Measurements from ENCODE around the gene ZFP62. TPM values are rescaled to one million over a fixed set of nuclear protein-coding genes. Genes with fewer than 3 reads are reported as not detected.

The ZFP62 gene
- total and polyA plus RNA-seq, 2 donors (not counting 1 experiment from before 2014, with no cell fraction given) = 14.4 to 24.1 TPM

DNA sequence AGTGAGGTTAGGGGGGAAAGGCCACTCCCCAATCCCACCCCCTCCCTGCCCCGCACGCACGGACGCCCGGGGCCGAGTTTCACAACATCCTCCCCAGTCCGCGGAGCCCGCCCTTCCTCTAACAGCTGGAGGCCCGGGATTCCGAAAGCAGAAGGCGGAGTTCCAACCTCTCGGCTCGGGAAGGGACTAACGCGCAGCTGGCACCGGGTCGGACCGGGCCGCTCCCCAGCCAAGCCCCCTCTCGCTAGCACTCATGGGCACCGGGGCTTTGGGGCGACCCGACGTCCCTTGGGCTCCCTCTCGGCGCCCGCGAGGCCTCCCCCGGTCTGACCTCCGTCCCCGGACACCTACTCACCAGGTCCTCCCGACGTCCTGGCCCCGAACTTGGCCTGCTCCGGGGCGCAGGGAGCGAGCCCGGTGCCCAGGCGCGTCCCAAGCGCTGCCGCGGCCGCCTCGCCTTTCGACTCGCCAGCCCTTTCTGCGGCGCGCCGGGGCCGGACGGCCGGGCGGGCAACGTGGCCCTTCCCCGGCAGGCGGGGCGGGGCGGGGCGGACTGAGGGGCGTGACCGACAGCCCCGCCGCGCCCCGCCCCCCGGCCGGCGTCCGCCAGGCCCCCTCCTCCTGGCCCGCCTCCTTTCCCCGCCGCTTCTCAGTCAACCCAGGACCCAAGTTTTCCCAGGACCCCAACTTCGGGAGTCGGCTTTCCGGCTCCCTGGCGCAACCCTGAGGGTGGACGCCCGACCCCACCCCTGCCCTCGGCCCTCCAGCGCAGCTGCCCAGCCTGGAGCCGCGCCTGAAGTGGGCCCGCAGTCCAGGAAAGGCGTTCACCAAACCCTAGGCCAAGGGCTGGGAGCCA lies 58.5 kb downstream of the ZFP62 start, which contains the start of gene MGAT1:
TSS of gene MGAT1 (minus strand) at position 482 of the 856 bp plus-strand sequence. CDS start 9,835 bp downstream, outside the sequence.
- peak within 1 kb of the TSS; percentile 97 for H3K9ac ChIP-seq (ENCODE audit: insufficient read depth, low read length)
- TF ChIP-seq, protein P1, sequence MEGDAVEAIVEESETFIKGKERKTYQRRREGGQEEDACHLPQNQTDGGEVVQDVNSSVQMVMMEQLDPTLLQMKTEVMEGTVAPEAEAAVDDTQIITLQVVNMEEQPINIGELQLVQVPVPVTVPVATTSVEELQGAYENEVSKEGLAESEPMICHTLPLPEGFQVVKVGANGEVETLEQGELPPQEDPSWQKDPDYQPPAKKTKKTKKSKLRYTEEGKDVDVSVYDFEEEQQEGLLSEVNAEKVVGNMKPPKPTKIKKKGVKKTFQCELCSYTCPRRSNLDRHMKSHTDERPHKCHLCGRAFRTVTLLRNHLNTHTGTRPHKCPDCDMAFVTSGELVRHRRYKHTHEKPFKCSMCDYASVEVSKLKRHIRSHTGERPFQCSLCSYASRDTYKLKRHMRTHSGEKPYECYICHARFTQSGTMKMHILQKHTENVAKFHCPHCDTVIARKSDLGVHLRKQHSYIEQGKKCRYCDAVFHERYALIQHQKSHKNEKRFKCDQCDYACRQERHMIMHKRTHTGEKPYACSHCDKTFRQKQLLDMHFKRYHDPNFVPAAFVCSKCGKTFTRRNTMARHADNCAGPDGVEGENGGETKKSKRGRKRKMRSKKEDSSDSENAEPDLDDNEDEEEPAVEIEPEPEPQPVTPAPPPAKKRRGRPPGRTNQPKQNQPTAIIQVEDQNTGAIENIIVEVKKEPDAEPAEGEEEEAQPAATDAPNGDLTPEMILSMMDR (conservative IDR thresholded peaks at IDR 0.05 in 1 of 2, IDR thresholded peaks at IDR 0.05 in 1 of 2; ENCODE audit: low read depth in 1 of 2, low read length in 2 of 2) = no peak
- TF ChIP-seq EZH2 (IDR thresholded peaks at IDR 0.05; ENCODE audit: low read length, missing control alignments) = no peak
- peak within 1 kb of the TSS; percentile 3 for H2AFZ ChIP-seq (ENCODE audit: low read length)
- H3K36me3 ChIP-seq (ENCODE audit: control insufficient read depth, insufficient read depth, low read length) = peaks cover 6% of the 10 kb centered on the region
- peak; percentile 73 to 88 for DNase-seq (ENCODE audit: low read depth in 2 of 2)
- H3K4me2 ChIP-seq (ENCODE audit: extremely low read depth, insufficient read depth, low read length) = peak within 1 kb of the TSS; percentile 99
- no peaks in the 10 kb centered on the region for H3K27me3 ChIP-seq (ENCODE audit: control insufficient read depth, insufficient read depth, low read length)
- H3K4me3 ChIP-seq (replicated peaks in 1 of 4; ENCODE audit: control extremely low read depth in 1 of 4, insufficient read depth in 1 of 4, low read depth in 3 of 4, low read length in 4 of 4) = peak within 1 kb of the TSS; percentile 88 to 95 (median 92)
- no peaks in the 10 kb centered on the region for H3K9me3 ChIP-seq (ENCODE audit: control insufficient read depth, insufficient read depth, low read depth, low read length)
- H3K79me2 ChIP-seq (ENCODE audit: control insufficient read depth, insufficient read depth, low read length) = peaks cover 58% of the 10 kb centered on the region
- peaks cover 48% of the 10 kb centered on the region for H3K4me1 ChIP-seq (ENCODE audit: control insufficient read depth, extremely low read depth, insufficient read depth, low read length)
- H4K20me1 ChIP-seq (ENCODE audit: control insufficient read depth, extremely low read depth, insufficient read depth, low read length) = peaks cover 5% of the 10 kb centered on the region
- H3K27ac ChIP-seq (ENCODE audit: insufficient read depth, low read length) = peak within 1 kb of the TSS; percentile 98

DNA sequence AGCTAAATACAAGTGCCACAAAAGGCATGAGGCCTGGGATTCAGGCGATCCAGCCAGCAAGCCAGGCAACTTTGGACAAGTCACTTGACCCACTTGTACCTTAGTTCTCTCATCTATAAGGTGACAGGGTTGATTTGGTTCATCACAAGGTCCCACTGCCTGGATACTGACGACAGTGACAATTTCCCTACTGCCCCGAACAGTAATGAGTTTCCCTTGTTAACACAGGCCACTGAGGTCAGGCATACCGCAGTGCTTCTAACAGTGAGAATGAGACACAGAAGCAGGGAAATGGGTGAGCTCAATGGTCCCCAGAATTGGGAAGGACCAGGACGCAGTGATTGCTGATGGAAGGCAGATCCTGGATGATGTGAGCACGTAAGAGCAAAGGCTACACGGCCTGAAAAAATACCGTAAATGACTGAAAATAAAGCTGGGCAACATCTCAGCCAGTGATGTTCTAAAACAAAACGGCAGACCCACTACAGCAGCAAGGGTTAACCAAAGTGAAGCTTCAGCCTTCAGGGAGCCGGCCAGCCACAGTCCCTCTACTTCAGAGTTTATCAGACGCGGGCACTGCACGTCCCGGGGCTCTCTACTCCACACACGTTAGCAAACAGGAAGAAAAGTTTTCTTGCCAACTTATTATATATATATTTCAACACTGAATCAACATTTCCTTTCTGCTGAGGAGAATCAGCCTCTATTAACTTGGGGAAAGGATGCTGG lies 59.3 kb downstream of the ZFP62 start:
- Histone ChIP-seq H3K79me2 (ENCODE audit: control insufficient read depth, insufficient read depth, low read length) (peaks cover 62% of the 10 kb centered on the region), H3K9ac (ENCODE audit: insufficient read depth, low read length) (peak overlapping the region; percentile 60), H3K9me3 (ENCODE audit: control insufficient read depth, insufficient read depth, low read depth, low read length) (no peaks in the 10 kb centered on the region), H3K4me3 (replicated peaks in 1 of 4; ENCODE audit: control extremely low read depth in 1 of 4, insufficient read depth in 1 of 4, low read depth in 3 of 4, low read length in 4 of 4) (peak overlapping the region; percentile 88 to 95 (median 92)), H2AFZ (ENCODE audit: low read length) (no peak overlapping the region), H3K27me3 (ENCODE audit: control insufficient read depth, insufficient read depth, low read length) (no peaks in the 10 kb centered on the region), H3K4me1 (ENCODE audit: control insufficient read depth, extremely low read depth, insufficient read depth, low read length) (peaks cover 45% of the 10 kb centered on the region), H3K27ac (ENCODE audit: insufficient read depth, low read length) (peak overlapping the region; percentile 98), H3K4me2 (ENCODE audit: extremely low read depth, insufficient read depth, low read length) (peak overlapping the region; percentile 99), H3K36me3 (ENCODE audit: control insufficient read depth, insufficient read depth, low read length) (peaks cover 6% of the 10 kb centered on the region), H4K20me1 (ENCODE audit: control insufficient read depth, extremely low read depth, insufficient read depth, low read length) (peaks cover 5% of the 10 kb centered on the region)
- TF ChIP-seq, protein P1 (conservative IDR thresholded peaks at IDR 0.05 in 1 of 2, IDR thresholded peaks at IDR 0.05 in 1 of 2; ENCODE audit: low read depth in 1 of 2, low read length in 2 of 2) = no peak
- no peak for TF ChIP-seq EZH2 (IDR thresholded peaks at IDR 0.05; ENCODE audit: low read length, missing control alignments)
- no peak for DNase-seq (ENCODE audit: low read depth in 2 of 2)
